ENCODE data around the gene PABPN1. TPM values are rescaled to one million over a fixed set of nuclear protein-coding genes. Genes with fewer than 3 reads are reported as not detected.
A peak's percentile ranks its signal among the peaks of the same experiment; 100 is the strongest.

The PABPN1 gene
- total and polyA plus RNA-seq, 2 of the 13 experiments (the other 11 are each of a cell fraction or from before 2014, with no cell fraction given) = 233 to 524 TPM

- peak; percentile 52; the same call in 1 of the 2 replicates for TF ChIP-seq TFDP2 (CRISPR knock-in tag; IDR thresholded peaks at IDR 0.05)
- TF ChIP-seq ZNF777 (CRISPR knock-in tag; IDR thresholded peaks at IDR 0.05) = peak; percentile 78
- peak; percentile 95 for TF ChIP-seq PPARG (CRISPR knock-in tag; conservative IDR thresholded peaks at IDR 0.05)
- peak; percentile 66 for TF ChIP-seq FOXA3 (CRISPR knock-in tag; IDR thresholded peaks at IDR 0.05)
- 0 out of 2 replicates have a peak, but pooled peaks have one; percentile 10 for TF ChIP-seq PRDM15 (CRISPR knock-in tag; IDR thresholded peaks at IDR 0.05)
- peak; percentile 90 for TF ChIP-seq NFKB2 (CRISPR knock-in tag; IDR thresholded peaks at IDR 0.05; ENCODE audit: borderline replicate concordance)
- peak; percentile 99 for TF ChIP-seq ZNF136 (CRISPR knock-in tag; IDR thresholded peaks at IDR 0.05; ENCODE audit: low read depth)
- no peak for TF ChIP-seq ZNF460 (CRISPR knock-in tag; IDR thresholded peaks at IDR 0.05; ENCODE audit: borderline replicate concordance)
- peak; percentile 90 for TF ChIP-seq ZSCAN29 (CRISPR knock-in tag; conservative IDR thresholded peaks at IDR 0.05)
- TF ChIP-seq REL (CRISPR knock-in tag; conservative IDR thresholded peaks at IDR 0.05) = no peak
- TF ChIP-seq PRPF4 (IDR thresholded peaks at IDR 0.05; ENCODE audit: low read depth, low read length, poor library complexity, severe bottlenecking) = no peak
- peak; percentile 87; the same call in 1 of the 2 replicates for TF ChIP-seq IRF9 (CRISPR knock-in tag; IDR thresholded peaks at IDR 0.05; ENCODE audit: borderline replicate concordance)
- TF ChIP-seq ZFP62 (CRISPR knock-in tag; IDR thresholded peaks at IDR 0.05) = no peak
- TF ChIP-seq ELF4 (CRISPR knock-in tag; IDR thresholded peaks at IDR 0.05; ENCODE audit: borderline replicate concordance) = peak; percentile 94
- TF ChIP-seq ZNF615 (CRISPR knock-in tag; IDR thresholded peaks at IDR 0.05; ENCODE audit: borderline replicate concordance) = no peak
- 0 out of 2 replicates have a peak, but pooled peaks have one; percentile 77 for TF ChIP-seq IRF1 (CRISPR knock-in tag; IDR thresholded peaks at IDR 0.05; ENCODE audit: low read depth)
- TF ChIP-seq ZMAT3 (CRISPR knock-in tag; conservative IDR thresholded peaks at IDR 0.05) = no peak; the same call in 1 of the 2 replicates
- peak; percentile 97; the same call in 1 of the 2 replicates for TF ChIP-seq ZNF749 (CRISPR knock-in tag; IDR thresholded peaks at IDR 0.05; ENCODE audit: borderline replicate concordance)
- peak; percentile 85 for TF ChIP-seq HCFC1 (IDR thresholded peaks at IDR 0.05; ENCODE audit: low read depth, low read length)
- peak; percentile 91 for TF ChIP-seq THAP7 (CRISPR knock-in tag; IDR thresholded peaks at IDR 0.05)
- no peak; the same call in 1 of the 2 replicates for TF ChIP-seq AKAP8 (CRISPR knock-in tag; IDR thresholded peaks at IDR 0.05)
- TF ChIP-seq SOX5 (CRISPR knock-in tag; IDR thresholded peaks at IDR 0.05; ENCODE audit: borderline replicate concordance) = peak; percentile 67; the same call in 1 of the 2 replicates
Measured at GRCh38 chr14:23306412-23307145, 14.7 kb upstream of the PABPN1 start, which contains the start of gene BCL2L2 (continued).
